ENCODE results near the gene MFAP5. TPM values are rescaled to one million over a fixed set of nuclear protein-coding genes. Genes with fewer than 3 reads are reported as not detected.

MFAP5 gene
- total RNA-seq, 1 experiment from 2014 or later = 0.26 TPM

GRCh38 chr12:8642775-8643174 is 19.9 kb downstream of the MFAP5 start:
- H3K4me1 ChIP-seq (ENCODE audit: insufficient read depth, low read length) = peaks cover 8% of the 10 kb centered on the region
- H4K5ac ChIP-seq (ENCODE audit: insufficient read length, low read depth, low read length) = no peak overlapping the region
- H3K4me1 Mint-ChIP-seq = peaks cover 26 to 30% of the 10 kb centered on the region in 2 experiments
- H3K4ac ChIP-seq (ENCODE audit: low read depth, low read length) = no peak overlapping the region
- no peak overlapping the region for H2BK120ac ChIP-seq (ENCODE audit: low read depth, low read length, poor library complexity, severe bottlenecking)
- H3K79me2 ChIP-seq (ENCODE audit: insufficient read depth, low read length) = no peaks in the 10 kb centered on the region
- no peak overlapping the region for H2AK5ac ChIP-seq (ENCODE audit: insufficient read length, low read length)
- no peaks in the 10 kb centered on the region for H3K79me1 ChIP-seq (ENCODE audit: insufficient read depth, low read depth, low read length, poor library complexity, severe bottlenecking)
- no peak overlapping the region for H3K56ac ChIP-seq (ENCODE audit: insufficient read length, low read depth, low read length)
- no peak overlapping the region for H3K18ac ChIP-seq (ENCODE audit: insufficient read length, low read depth, low read length)
- no peak for DNase-seq
- no peak overlapping the region for H3K4me3 Mint-ChIP-seq
- no peak overlapping the region for H3K23ac ChIP-seq (ENCODE audit: insufficient read length, low read depth, low read length)
- no peak overlapping the region for H3K4me2 ChIP-seq (ENCODE audit: insufficient read depth, insufficient read length, low read length)
- no peak overlapping the region for H4K91ac ChIP-seq (ENCODE audit: insufficient read length, low read depth, low read length)
- no peaks in the 10 kb centered on the region for H4K20me1 ChIP-seq (ENCODE audit: control insufficient read depth, insufficient read depth, insufficient read length)
- no peaks in the 10 kb centered on the region for H3K27me3 ChIP-seq (ENCODE audit: insufficient read depth, low read length)
- peaks cover 0 to 3% of the 10 kb centered on the region in 2 experiments; a peak in 1 of 5 replicates for H3K9me3 Mint-ChIP-seq
- H2BK12ac ChIP-seq (ENCODE audit: insufficient read length, low read depth, low read length) = no peak overlapping the region
- no peak overlapping the region for H3K27ac Mint-ChIP-seq
- H3K23me2 ChIP-seq (ENCODE audit: insufficient read length, low read depth, low read length, poor library complexity, severe bottlenecking) = no peaks in the 10 kb centered on the region
- H3T11ph ChIP-seq (ENCODE audit: low read length) = no peak overlapping the region
- no peak overlapping the region for H3K14ac ChIP-seq (ENCODE audit: insufficient read depth, low read length)
- H2BK15ac ChIP-seq (ENCODE audit: low read depth, low read length) = no peak overlapping the region
- H2BK5ac ChIP-seq (ENCODE audit: insufficient read length, low read length) = no peak overlapping the region
- no peak overlapping the region for H2AFZ ChIP-seq (ENCODE audit: low read length)
- WGBS (ENCODE audit: extremely low coverage, insufficient read length, low lambda C conversion rate) = no CpG with 5 or more reads among the region's 1 CpG
- H3K9me3 ChIP-seq (ENCODE audit: control insufficient read depth, low read depth, low read length) = no peaks in the 10 kb centered on the region
- no peaks in the 10 kb centered on the region for H3K27me3 Mint-ChIP-seq (ENCODE audit: low read depth)
- no peak overlapping the region for H2BK20ac ChIP-seq (ENCODE audit: low read depth, low read length, poor library complexity, severe bottlenecking)
- no peak for TF ChIP-seq CTCF (conservative IDR thresholded peaks at IDR 0.05)
- no peak overlapping the region for H3K9ac ChIP-seq (ENCODE audit: extremely low read depth, insufficient read length, low read length)
- peaks cover 0 to 2% (median 0%) of the 10 kb centered on the region in 3 experiments; a peak in 1 of 7 replicates for H3K36me3 Mint-ChIP-seq (ENCODE audit: insufficient read depth in 1 of 3, low read depth in 3 of 3)
- no peak overlapping the region for H4K8ac ChIP-seq (replicated peaks; ENCODE audit: insufficient read length, low read depth, low read length)
- no peak overlapping the region for H3K27ac ChIP-seq (ENCODE audit: insufficient read length, low read depth, low read length)
